Measurements from ENCODE around the gene ATP5PB. TPM values are rescaled to one million over a fixed set of nuclear protein-coding genes. Genes with fewer than 3 reads are reported as not detected.

ATP5PB gene
- total RNA-seq, 1 donor from 2014 or later: 157 TPM

DNA sequence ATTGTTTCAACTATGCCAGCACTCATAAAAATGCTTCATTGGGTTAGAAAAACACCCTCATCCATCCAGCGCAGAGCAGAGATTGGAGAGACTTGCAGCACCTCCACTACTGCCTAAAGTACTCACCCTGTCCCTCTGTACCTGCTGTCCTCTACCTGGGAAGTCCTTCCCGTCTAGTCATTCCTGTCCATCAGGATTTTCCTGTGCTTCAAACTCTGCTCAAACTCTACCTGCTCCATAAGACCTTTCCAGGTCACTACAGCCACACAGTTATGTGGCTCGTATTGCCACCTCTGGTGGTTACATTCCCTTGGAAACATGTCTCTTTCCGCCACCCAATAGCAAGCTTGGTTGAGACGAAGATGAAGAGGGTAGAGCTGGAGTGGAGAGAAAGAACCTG lies 28.9 kb upstream of the ATP5PB start:
- intact Hi-C loops (cut with DNase I): no loop called here
- H3K27ac ChIP-seq: no peak overlapping the region
- H3K4me3 ChIP-seq: no peak overlapping the region
- H3K36me3 ChIP-seq: no peaks in the 10 kb centered on the region
- DNase-seq (no peak), ATAC-seq (no peak)
- no peaks in the 10 kb centered on the region for H3K27me3 ChIP-seq (ENCODE audit: low read depth)
- TF ChIP-seq CTCF (IDR thresholded peaks at IDR 0.05): no peak
- H3K4me1 ChIP-seq: no peaks in the 10 kb centered on the region
- no peaks in the 10 kb centered on the region for H3K9me3 ChIP-seq

DNA sequence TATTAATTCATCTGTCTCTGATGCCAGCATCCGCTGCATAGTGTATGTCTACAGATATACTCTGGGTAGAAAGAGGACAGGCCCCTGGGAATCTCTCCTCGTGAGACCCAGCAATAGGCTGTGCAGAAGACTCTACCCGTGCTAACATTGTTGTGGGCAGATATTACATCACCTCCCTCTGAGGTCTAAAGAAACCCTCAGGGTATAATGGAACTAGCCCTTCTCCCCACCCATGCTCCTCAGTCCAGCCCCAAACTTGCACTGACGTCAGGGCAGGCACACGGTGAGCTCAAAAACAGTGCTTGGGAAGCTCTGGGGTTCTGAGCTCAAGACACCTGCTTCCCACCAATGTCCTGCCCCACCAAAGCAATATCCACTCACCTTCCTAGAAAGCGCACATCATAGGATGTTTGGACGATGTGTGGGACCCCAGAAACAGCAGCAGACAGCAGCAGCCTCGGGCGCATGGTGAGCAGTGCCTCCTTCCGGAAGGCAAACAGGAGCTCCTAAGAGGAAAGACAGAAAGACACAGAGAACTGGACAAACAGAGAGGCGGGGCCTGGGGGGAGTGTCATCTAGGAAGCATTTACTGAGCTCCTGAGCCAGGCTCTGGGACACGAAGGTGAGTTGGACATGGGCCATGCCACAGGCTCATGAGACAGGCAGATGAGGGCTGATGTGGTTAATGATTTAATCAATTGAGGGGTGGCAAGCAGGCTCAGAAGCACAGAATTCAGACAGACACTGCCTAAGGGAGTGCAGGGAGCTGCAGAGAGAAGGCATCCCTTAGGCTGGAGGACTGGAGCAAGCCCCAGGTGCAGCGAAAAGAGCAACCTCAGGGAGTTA lies 26.5 kb upstream of the ATP5PB start:
- Histone ChIP-seq H3K9me3 (no peaks in the 10 kb centered on the region), H3K4me1 (no peaks in the 10 kb centered on the region), H3K27ac (no peak overlapping the region), H3K36me3 (no peaks in the 10 kb centered on the region), H3K4me3 (no peak overlapping the region), H3K27me3 (ENCODE audit: low read depth) (no peaks in the 10 kb centered on the region)
- intact Hi-C loops (cut with DNase I): no loop called here
- DNase-seq (peak; percentile 62), ATAC-seq (peak; percentile 76 to 83)
- no peak for TF ChIP-seq CTCF (IDR thresholded peaks at IDR 0.05)

GRCh38 chr1:111424281-111424680 lies 25.0 kb upstream of the ATP5PB start:
- ATAC-seq (no peak), DNase-seq (no peak)
- Histone ChIP-seq H3K4me1 (no peaks in the 10 kb centered on the region), H3K9me3 (no peaks in the 10 kb centered on the region), H3K4me3 (no peak overlapping the region), H3K36me3 (no peaks in the 10 kb centered on the region), H3K27me3 (ENCODE audit: low read depth) (no peaks in the 10 kb centered on the region), H3K27ac (no peak overlapping the region)
- TF ChIP-seq CTCF (IDR thresholded peaks at IDR 0.05): no peak
- intact Hi-C loops (cut with DNase I): no loop called here

GRCh38 chr1:111436726-111437125 lies 12.5 kb upstream of the ATP5PB start:
- intact Hi-C loops (cut with DNase I): no loop called here
- Histone ChIP-seq H3K27me3 (ENCODE audit: low read depth) (no peaks in the 10 kb centered on the region), H3K9me3 (no peaks in the 10 kb centered on the region), H3K4me1 (no peaks in the 10 kb centered on the region), H3K27ac (no peak overlapping the region), H3K4me3 (no peak overlapping the region), H3K36me3 (peaks cover 43% of the 10 kb centered on the region)
- DNase-seq (no peak), ATAC-seq (no peak)
- TF ChIP-seq CTCF (IDR thresholded peaks at IDR 0.05): no peak

DNA sequence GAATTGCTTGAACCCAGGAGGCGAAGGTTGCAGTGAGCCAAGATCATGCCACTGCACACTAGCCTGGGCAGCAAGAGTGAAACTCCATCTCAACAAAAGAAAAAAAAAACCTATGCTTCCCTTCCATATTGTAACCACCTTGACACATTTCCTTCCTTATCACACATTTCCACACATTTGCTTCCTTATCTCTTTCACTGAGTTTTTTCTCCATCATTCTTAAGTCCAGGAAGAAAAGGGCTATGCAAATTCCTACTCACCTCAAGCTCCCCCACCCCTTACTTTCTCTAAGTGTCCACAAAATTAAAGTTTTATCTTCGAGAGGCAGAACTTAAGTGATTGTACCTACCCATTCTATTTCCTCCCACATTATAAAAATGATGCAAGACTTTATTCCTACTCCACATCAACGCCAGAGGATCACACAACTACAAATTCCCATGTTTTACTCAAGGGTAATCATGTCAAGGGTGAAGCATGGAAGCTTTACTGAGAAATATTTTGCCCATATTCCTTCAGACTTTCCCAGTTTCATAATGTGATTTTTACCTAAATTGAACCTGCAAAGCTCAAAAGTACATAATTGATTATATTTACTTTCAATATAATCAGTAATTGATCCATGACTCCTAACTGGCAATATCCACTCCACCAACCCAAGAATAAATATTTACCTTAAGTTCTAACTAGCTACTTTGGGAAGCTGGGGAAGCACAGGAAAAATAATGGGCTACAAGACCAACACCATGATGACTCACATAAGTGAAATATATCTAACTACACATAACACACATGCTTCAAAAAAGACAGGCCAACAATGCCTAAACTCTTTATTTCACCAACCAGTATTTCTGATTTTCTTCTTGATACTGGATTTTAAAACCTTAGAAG lies 9.6 kb upstream of the ATP5PB start:
- H3K27me3 ChIP-seq (ENCODE audit: low read depth): no peaks in the 10 kb centered on the region
- H3K4me3 ChIP-seq: no peak overlapping the region
- DNase-seq (no peak), ATAC-seq (no peak)
- no peak for TF ChIP-seq CTCF (IDR thresholded peaks at IDR 0.05)
- peaks cover 73% of the 10 kb centered on the region for H3K36me3 ChIP-seq
- H3K27ac ChIP-seq: no peak overlapping the region
- H3K9me3 ChIP-seq: no peaks in the 10 kb centered on the region
- H3K4me1 ChIP-seq: no peaks in the 10 kb centered on the region
- intact Hi-C loops (cut with DNase I): no loop called here

Data from lower lobe of right lung (tissue), 2 donors.